Mucosa of descending colon (tissue), 3 donors: Measurements from ENCODE around the gene SLC16A4. TPM values are rescaled to one million over a fixed set of nuclear protein-coding genes. Genes with fewer than 3 reads are reported as not detected.

ENCODE experiments used
- ATAC-seq: fragments of 200-7000 bp; cut with Tn5 transposase; one replicate; pipeline ENCODE4 v1.9.1; 2020; ENCODE audit warnings: mild to moderate bottlenecking, moderate library complexity
- DNase-seq, 3 donors: peaks; one replicate each; pipeline ENCODE4 v3.0.0-alpha.2; 2020
- H3K36me3 ChIP-seq: fragments of 200-600 bp; one replicate; pipeline ENCODE4 v1.8.0; 2021; ENCODE audit warnings: low read depth, mild to moderate bottlenecking
- H3K4me1 ChIP-seq: fragments of 200-600 bp; one replicate; pipeline ENCODE4 v1.8.0; 2021; ENCODE audit warnings: low read depth, mild to moderate bottlenecking
- H3K4me3 ChIP-seq: fragments of 200-600 bp; one replicate; pipeline ENCODE4 v1.8.0; 2021; ENCODE audit warnings: mild to moderate bottlenecking
- H3K9me3 ChIP-seq: fragments of 200-600 bp; one replicate; pipeline ENCODE4 v1.8.0; 2021; ENCODE audit warnings: mild to moderate bottlenecking
- intact Hi-C, 2 donors: fragments of 100-400 bp; cut with DNase I in 1 of 2; cut with micrococcal nuclease in 1 of 2; formaldehyde crosslinking; loops; one replicate each; pipeline versions ENCODE4 v1.11.0 to v1.11.1; 2022; cut with DNase I, micrococcal nuclease
- total RNA-seq, 3 donors: library from RNA; stranded (reverse); fragmentation: NEBNext Ultra II Directional in 2 of 3; extraction: Animal tissue kit (Norgen Biotek cat#: 25700) in 2 of 3; gene quantifications; one replicate each; pipeline versions ENCODE4 v1.2.1 to v1.2.4, GENCODE V29; 2021 to 2023
- TF ChIP-seq, protein P1 (sequence below): fragments of 200-600 bp; IDR thresholded peaks from one replicate; pipeline ENCODE4 v1.8.0; 2022; ENCODE audit warnings: antibody characterized with exemption, mild to moderate bottlenecking
- donor health status: DM: no; HTN: no; CAD: no; lungs with moderate emphysema.
- donor health status: DM: no; HTN: no; CAD: no.
- donor health status: DM: no; HTN: yes; CAD: no.

SLC16A4 gene
- total RNA-seq, 3 donors from 2014 or later: 0.67 to 4.4 (median 1.8) TPM

DNA sequence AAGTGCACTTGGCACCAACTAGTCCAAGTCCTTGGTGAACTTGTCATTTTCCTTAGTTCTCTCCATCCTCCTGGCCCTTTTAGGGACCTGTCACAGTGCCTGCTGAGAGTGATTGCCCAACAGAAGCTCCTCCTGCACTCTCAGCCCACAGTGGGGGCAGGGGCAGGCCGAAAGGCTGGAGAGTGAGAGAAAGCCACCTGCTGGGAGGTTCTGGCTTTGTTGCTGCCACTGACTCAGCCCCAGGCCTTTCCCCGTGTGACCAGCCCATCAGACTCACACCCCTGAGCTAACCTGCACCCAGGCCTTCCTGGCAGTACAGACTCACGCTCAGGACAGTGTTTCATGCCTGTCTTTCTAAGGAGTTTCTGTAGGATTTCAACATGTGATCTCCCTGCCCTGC lies 43.0 kb upstream of the SLC16A4 start:
- peak in 1 of 3 donors; percentile 3 for DNase-seq
- intact Hi-C loops: no loop called here
- TF ChIP-seq, protein P1, sequence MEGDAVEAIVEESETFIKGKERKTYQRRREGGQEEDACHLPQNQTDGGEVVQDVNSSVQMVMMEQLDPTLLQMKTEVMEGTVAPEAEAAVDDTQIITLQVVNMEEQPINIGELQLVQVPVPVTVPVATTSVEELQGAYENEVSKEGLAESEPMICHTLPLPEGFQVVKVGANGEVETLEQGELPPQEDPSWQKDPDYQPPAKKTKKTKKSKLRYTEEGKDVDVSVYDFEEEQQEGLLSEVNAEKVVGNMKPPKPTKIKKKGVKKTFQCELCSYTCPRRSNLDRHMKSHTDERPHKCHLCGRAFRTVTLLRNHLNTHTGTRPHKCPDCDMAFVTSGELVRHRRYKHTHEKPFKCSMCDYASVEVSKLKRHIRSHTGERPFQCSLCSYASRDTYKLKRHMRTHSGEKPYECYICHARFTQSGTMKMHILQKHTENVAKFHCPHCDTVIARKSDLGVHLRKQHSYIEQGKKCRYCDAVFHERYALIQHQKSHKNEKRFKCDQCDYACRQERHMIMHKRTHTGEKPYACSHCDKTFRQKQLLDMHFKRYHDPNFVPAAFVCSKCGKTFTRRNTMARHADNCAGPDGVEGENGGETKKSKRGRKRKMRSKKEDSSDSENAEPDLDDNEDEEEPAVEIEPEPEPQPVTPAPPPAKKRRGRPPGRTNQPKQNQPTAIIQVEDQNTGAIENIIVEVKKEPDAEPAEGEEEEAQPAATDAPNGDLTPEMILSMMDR: no peak
- no peaks in the 10 kb centered on the region for H3K4me1 ChIP-seq
- H3K36me3 ChIP-seq: no peaks in the 10 kb centered on the region
- no peaks in the 10 kb centered on the region for H3K9me3 ChIP-seq
- ATAC-seq: peak; percentile 57
- no peak overlapping the region for H3K4me3 ChIP-seq

DNA sequence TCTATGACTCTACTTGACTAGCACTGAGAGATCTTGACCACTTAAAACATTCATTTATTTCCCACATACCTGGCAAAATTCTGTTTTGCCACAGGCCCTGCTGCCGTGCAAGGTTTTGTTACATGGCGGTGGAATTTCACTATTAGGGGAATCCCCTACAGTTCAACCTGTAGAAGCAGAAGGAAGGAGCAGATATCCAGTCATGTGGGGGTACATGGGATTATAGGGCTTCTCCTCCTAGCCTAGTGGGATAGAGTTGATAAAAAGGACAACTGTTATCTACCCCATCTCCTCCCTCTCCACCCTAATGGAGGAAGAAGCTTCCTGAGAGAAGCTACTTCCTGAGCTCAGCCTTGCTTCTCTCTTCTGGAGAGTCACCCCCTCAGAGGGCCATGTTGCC lies 42.4 kb upstream of the SLC16A4 start:
- TF ChIP-seq, protein P1: no peak
- Histone ChIP-seq H3K9me3 (no peaks in the 10 kb centered on the region), H3K4me3 (no peak overlapping the region), H3K36me3 (no peaks in the 10 kb centered on the region), H3K4me1 (no peaks in the 10 kb centered on the region)
- ATAC-seq (no peak), DNase-seq (no peak)
- intact Hi-C loops: no loop called here

DNA sequence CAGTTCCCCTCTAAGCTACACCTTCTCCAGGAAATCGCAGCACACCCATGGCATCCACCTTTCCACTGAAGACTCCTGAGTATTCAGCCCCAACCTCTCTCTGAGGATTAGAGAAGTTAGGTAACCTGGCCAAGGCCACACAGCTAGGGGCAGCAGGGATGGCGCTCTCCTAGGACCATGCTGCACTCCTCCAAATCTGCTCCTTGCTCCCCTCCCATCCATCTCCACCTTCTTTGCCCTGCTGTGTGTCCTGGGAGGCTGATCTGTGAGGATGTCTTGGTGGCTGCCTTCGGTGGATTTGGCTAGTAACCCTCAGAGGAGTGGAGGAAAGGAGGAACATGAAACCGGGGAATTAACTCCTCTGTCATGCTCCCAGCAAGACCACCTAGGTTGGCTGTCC lies 40.1 kb upstream of the SLC16A4 start:
- Histone ChIP-seq H3K9me3 (no peaks in the 10 kb centered on the region), H3K4me3 (no peak overlapping the region), H3K4me1 (no peaks in the 10 kb centered on the region), H3K36me3 (no peaks in the 10 kb centered on the region)
- ATAC-seq (no peak), DNase-seq (no peak)
- TF ChIP-seq, protein P1: no peak
- intact Hi-C loops: no loop called here

DNA sequence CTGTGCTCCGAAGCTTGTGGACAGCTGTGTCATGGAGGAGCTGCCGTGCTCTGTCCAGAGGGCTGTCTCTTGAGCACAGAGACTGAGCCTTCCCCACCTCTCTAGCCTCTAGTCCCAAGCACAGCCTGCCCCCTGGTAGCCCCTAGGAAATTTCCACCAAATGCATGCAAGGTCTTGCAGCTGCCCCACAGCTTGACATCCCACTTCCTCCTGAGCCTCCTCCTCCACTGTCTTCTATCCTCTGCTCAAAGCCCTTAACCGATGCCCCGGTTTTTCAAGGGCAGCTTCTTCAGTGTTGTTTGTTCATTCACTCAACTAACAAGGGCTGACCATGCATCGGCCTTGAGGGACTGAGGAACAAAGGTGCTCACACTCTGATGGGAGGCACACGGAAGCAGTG lies 39.5 kb upstream of the SLC16A4 start:
- Histone ChIP-seq H3K4me1 (no peaks in the 10 kb centered on the region), H3K4me3 (no peak overlapping the region), H3K9me3 (no peaks in the 10 kb centered on the region), H3K36me3 (no peaks in the 10 kb centered on the region)
- no peak for ATAC-seq
- intact Hi-C loops: no loop called here
- no peak for DNase-seq
- TF ChIP-seq, protein P1: no peak

DNA sequence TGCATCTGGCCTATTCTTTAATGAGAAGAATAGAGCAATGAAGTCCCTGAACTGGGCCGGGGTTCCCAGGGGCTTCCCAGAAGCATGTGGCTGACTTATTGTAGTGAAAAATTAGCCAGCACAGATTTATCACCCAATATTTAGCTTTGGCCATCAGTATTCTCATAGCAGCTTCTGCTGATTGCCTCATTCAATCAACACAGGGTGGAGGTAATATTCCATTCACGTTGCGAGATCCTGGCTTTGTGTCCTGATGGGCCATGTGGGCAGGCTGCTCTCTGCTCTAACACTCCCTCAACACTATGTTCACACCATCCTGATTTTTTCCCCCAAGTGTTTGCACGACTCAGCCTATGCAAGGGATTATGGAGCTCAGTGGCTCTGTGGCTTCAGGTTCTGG lies 38.1 kb upstream of the SLC16A4 start:
- Histone ChIP-seq H3K36me3 (no peaks in the 10 kb centered on the region), H3K4me3 (no peak overlapping the region), H3K9me3 (no peaks in the 10 kb centered on the region), H3K4me1 (no peaks in the 10 kb centered on the region)
- intact Hi-C loops: no loop called here
- ATAC-seq: no peak
- TF ChIP-seq, protein P1: no peak
- DNase-seq: no peak

DNA sequence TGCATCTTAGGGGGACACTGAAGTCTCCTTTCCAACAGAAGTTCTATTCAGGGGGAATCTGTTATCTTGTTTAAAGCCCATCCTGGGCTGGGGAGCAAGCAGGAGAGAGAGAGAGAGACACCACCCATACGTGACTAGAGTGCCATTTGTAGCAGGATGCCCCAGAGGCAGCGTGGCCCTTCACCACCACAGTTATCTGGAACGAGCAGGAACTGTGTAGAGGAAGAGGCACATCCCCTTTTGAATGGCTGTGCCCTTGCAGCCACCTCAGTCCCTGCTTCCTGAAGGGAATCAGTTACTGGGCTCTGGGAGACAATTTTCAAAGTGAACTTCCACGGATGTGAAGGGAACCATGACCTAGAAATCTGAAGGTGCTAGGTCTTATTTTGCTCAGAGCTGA lies 36.0 kb upstream of the SLC16A4 start:
- H3K9me3 ChIP-seq: no peaks in the 10 kb centered on the region
- intact Hi-C loops: no loop called here
- H3K36me3 ChIP-seq: no peaks in the 10 kb centered on the region
- DNase-seq (no peak), ATAC-seq (no peak)
- H3K4me3 ChIP-seq: no peak overlapping the region
- no peaks in the 10 kb centered on the region for H3K4me1 ChIP-seq
- TF ChIP-seq, protein P1: no peak
